ENCODE data around the gene TNRC6C. TPM values are rescaled to one million over a fixed set of nuclear protein-coding genes. Genes with fewer than 3 reads are reported as not detected.

TNRC6C gene
- total and polyA plus RNA-seq, 2 experiments from 2014 or later: 10.1 to 16.6 TPM

- Histone ChIP-seq H3K36me3 (ENCODE audit: insufficient read depth) (no peaks in the 10 kb centered on the region), H3F3A (replicated peaks; ENCODE audit: low read depth) (no peaks in the 10 kb centered on the region), H3K4me3 (no peak overlapping the region), H3K9me2 (ENCODE audit: insufficient read depth) (peaks cover 5% of the 10 kb centered on the region; the same call in 1 of the 2 replicates), H3K4me2 (no peak overlapping the region), H4K20me1 (replicated peaks; ENCODE audit: insufficient read depth) (no peaks in the 10 kb centered on the region), H3K27me3 (ENCODE audit: insufficient read depth) (no peaks in the 10 kb centered on the region), H3K79me2 (replicated peaks; ENCODE audit: insufficient read depth) (no peaks in the 10 kb centered on the region), H2AFZ (no peak overlapping the region), H3K27ac (ENCODE audit: low read depth) (no peak overlapping the region), H3K4me1 (ENCODE audit: insufficient read depth) (no peaks in the 10 kb centered on the region)
- no peak for DNase-seq (ENCODE audit: low spot score)
- TF ChIP-seq POLR2AphosphoS5 (IDR thresholded peaks at IDR 0.05; ENCODE audit: low read depth) (no peak), ZNF331 (CRISPR knock-in tag; IDR thresholded peaks at IDR 0.05; ENCODE audit: low read depth) (no peak), NANOG (IDR thresholded peaks at IDR 0.05; ENCODE audit: borderline replicate concordance) (no peak), STAT1 (IDR thresholded peaks at IDR 0.05; ENCODE audit: unreplicated experiment) (no peak), REST (IDR thresholded peaks at IDR 0.05; ENCODE audit: unreplicated experiment) (no peak), ZNF114 (CRISPR knock-in tag; IDR thresholded peaks at IDR 0.05) (no peak), EZH2phosphoT487 (IDR thresholded peaks at IDR 0.05; ENCODE audit: unreplicated experiment) (no peak), JUNB (IDR thresholded peaks at IDR 0.05; ENCODE audit: unreplicated experiment) (no peak), ZNF462 (CRISPR knock-in tag; IDR thresholded peaks at IDR 0.05) (no peak), EZH2 (IDR thresholded peaks at IDR 0.05; ENCODE audit: low read depth, unreplicated experiment) (no peak), CREB1 (CRISPR knock-in tag; IDR thresholded peaks at IDR 0.05; ENCODE audit: low read depth) (no peak), CTCF (conservative IDR thresholded peaks at IDR 0.05; ENCODE audit: low read depth in 2 of 2) (no peak), ETS1 (IDR thresholded peaks at IDR 0.05) (no peak)
- H3K4me3 Mint-ChIP-seq: no peak overlapping the region
- no peak overlapping the region for H3K27ac Mint-ChIP-seq
- H3K36me3 Mint-ChIP-seq (ENCODE audit: low read depth): no peaks in the 10 kb centered on the region; the same call in 2 of the 3 replicates
- H3K27me3 Mint-ChIP-seq (ENCODE audit: insufficient read depth, low read depth, poor library complexity): peaks cover 5% of the 10 kb centered on the region
- no peak for ATAC-seq
- peaks cover 13% of the 10 kb centered on the region for H3K4me1 Mint-ChIP-seq
- H3K9me3 Mint-ChIP-seq: no peaks in the 10 kb centered on the region
Observed at GRCh38 chr17:77944390-77945222, 13.9 kb upstream of the TNRC6C start.

All from GM23338 (cell line).